Spinal cord (tissue), 10 donors: Measurements from ENCODE around the gene EMC10. TPM values are rescaled to one million over a fixed set of nuclear protein-coding genes. Genes with fewer than 3 reads are reported as not detected.

ENCODE experiments used
- DNase-seq, 6 donors: peaks; one replicate each; pipeline versions ENCODE4 v3.0.0 to v3.0.0-alpha.2; 2013 to 2015; ENCODE audit warnings: low spot score in 6 of 6, low read depth in 4 of 6
- H3K27ac ChIP-seq: one replicate; pipeline ENCODE4 v1.5.1; 2013; ENCODE audit warnings: low read depth, low read length, control low read depth
- H3K27me3 ChIP-seq: one replicate; pipeline ENCODE4 v1.6.1; 2013; ENCODE audit warnings: low read length; ENCODE audit not compliant: control insufficient read depth, insufficient read depth
- H3K36me3 ChIP-seq: one replicate; pipeline ENCODE4 v1.6.1; 2013; ENCODE audit warnings: low read length; ENCODE audit not compliant: control insufficient read depth, insufficient read depth
- H3K4me1 ChIP-seq: one replicate; pipeline ENCODE4 v1.6.1; 2013; ENCODE audit warnings: low read length; ENCODE audit not compliant: control insufficient read depth, insufficient read depth
- H3K4me3 ChIP-seq: one replicate; pipeline ENCODE4 v1.5.1; 2013; ENCODE audit warnings: low read depth, low read length, control low read depth
- H3K9me3 ChIP-seq: one replicate; pipeline ENCODE4 v1.6.1; 2013; ENCODE audit warnings: low read length; ENCODE audit not compliant: control insufficient read depth, insufficient read depth
- WGBS: methylation state at CpG from one replicate; pipeline ENCODE4 v1.1.5; 2013; ENCODE audit warnings: missing lambda C conversion rate; ENCODE audit not compliant: insufficient coverage; 5-methylcytosine and 5-hydroxymethylcytosine counted together
- polyA plus RNA-seq, 2 donors: library from polyadenylated mRNA; unstranded; fragments of 120-200 nt; gene quantifications; one replicate each; pipeline ENCODE4 v1.2.1, GENCODE V29; 2013; ENCODE audit not compliant: insufficient read length in 2 of 2
- total RNA-seq, 2 donors: library from RNA; depleted of rRNA in 1 of 2; stranded (reverse); fragments of 120-200 nt in 1 of 2; fragments of >200 nt in 1 of 2; gene quantifications; one replicate each; pipeline versions ENCODE4 v1.2.3 to v1.2.4, GENCODE V29; 2013 to 2014
- donor health status: healthy.

The EMC10 gene
- total and polyA plus RNA-seq, 4 donors, result 78.4 to 267 (median 220) TPM

DNA sequence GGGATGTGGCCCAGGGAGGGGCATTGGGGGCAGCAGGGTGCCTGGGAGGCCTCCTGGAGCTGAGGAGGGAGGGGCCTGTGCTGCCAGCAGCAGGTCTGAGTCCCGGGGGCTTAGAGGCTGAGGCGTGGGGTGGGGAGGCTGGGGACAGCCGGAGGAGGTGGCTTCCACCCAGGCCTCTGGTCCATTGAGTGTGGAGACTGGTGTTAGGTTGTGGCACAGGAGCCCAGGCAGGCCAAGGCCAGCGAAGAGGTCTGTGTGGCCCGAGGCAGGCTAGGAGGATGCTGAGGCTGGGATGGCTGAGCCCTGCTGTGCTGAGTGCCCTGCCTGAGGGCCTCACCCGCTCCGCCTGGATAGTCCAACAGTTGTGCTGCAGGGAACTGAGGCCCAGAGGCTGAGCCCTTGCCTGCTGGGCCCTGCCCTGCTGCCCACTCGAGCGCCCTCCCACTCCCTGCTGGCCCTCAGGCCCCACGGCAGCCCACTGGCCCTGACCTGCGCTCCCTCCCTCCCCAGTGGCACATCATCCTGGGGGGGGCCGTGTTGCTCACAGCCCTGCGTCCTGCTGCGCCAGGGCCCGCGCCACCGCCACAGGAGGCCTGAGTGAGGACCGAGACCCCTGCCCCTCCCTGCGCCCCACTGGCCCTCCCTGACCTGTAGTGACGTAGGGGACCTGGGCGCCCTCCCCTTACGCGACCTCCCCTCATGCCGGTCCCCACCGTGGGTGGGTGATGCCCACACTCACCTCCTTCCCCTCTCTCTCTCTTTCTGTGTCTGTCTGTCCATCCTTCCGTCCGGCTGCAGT, 5.2 kb downstream of the EMC10 start:
- no peak for DNase-seq
- H3K4me1 ChIP-seq, result peaks cover 19% of the 10 kb centered on the region
- H3K9me3 ChIP-seq, result peaks cover 1% of the 10 kb centered on the region
- peaks cover 75% of the 10 kb centered on the region for H3K36me3 ChIP-seq
- 95% methylated on average over 25 of the region's 27 CpGs for WGBS
- no peak overlapping the region for H3K4me3 ChIP-seq
- H3K27ac ChIP-seq, result no peak overlapping the region
- H3K27me3 ChIP-seq, result no peaks in the 10 kb centered on the region

GRCh38 chr19:50482271-50482855, 6.1 kb downstream of the EMC10 start:
- Histone ChIP-seq H3K9me3 (peaks cover 5% of the 10 kb centered on the region), H3K4me3 (no peak overlapping the region), H3K27ac (no peak overlapping the region), H3K36me3 (peaks cover 76% of the 10 kb centered on the region), H3K27me3 (peaks cover 3% of the 10 kb centered on the region), H3K4me1 (peaks cover 12% of the 10 kb centered on the region)
- WGBS, result 83% methylated on average over 14 of the region's 16 CpGs
- DNase-seq, result no peak

- DNase-seq, result peak in 1 of 6 donors; percentile 50
- H3K27ac ChIP-seq, result no peak overlapping the region
These were observed 6.6 kb downstream of the EMC10 start for GRCh38 chr19:50482916-50483315.

GRCh38 chr19:50485284-50485955, 9.1 kb downstream of the EMC10 start:
- H3K36me3 ChIP-seq, result peaks cover 50% of the 10 kb centered on the region
- WGBS, result 93% methylated on average over 9 of the region's 10 CpGs
- H3K27me3 ChIP-seq, result peaks cover 16% of the 10 kb centered on the region
- H3K9me3 ChIP-seq, result peaks cover 5% of the 10 kb centered on the region
- no peak overlapping the region for H3K4me3 ChIP-seq
- H3K4me1 ChIP-seq, result peaks cover 15% of the 10 kb centered on the region
- no peak overlapping the region for H3K27ac ChIP-seq
- DNase-seq, result no peak

More at GRCh38 chr19:50482916-50483315, 6.6 kb downstream of the EMC10 start:
- peaks cover 75% of the 10 kb centered on the region for H3K36me3 ChIP-seq
- WGBS, result 74% methylated on average over 8 of the region's 10 CpGs
- peaks cover 6% of the 10 kb centered on the region for H3K27me3 ChIP-seq
- H3K9me3 ChIP-seq, result peaks cover 5% of the 10 kb centered on the region
- peaks cover 6% of the 10 kb centered on the region for H3K4me1 ChIP-seq
- no peak overlapping the region for H3K4me3 ChIP-seq

DNA sequence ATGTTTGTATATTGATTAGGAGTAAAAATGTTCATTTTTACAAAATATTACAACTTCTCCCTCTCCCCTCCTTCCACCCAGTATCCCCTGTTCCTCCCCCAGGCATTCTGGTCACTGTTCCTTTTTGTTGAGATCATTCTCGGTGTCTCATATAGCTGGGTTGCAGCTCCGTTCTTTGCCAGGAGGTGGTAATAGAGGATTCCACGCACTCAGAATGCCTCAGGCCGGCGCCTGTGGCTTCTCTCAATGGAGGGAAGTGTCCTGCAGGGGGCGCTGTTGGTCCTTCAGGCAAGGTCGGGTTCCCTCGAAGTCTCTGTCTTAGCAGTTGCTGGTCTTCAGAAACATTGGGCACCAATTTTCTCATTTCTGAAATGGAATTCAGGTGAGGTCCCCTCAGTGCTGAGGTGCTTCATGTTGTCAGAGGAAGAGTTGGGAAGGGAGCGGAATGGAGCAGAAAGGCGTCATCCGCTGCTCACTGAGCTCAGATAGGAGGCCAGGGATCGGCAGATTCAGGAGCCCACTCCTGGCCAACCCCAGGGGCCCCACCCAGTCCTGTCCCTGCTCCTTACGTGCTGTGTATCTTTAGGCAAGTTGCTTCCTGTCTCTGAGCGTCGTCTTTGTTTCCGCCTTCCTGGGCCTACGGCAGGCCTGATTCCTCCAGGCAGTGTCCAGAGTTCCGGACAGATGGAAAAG, 10.7 kb downstream of the EMC10 start:
- H3K27ac ChIP-seq, result no peak overlapping the region
- H3K36me3 ChIP-seq, result peaks cover 35% of the 10 kb centered on the region
- H3K27me3 ChIP-seq, result peaks cover 26% of the 10 kb centered on the region
- H3K4me3 ChIP-seq, result no peak overlapping the region
- peaks cover 5% of the 10 kb centered on the region for H3K9me3 ChIP-seq
- 71% methylated on average over 17 of the region's 18 CpGs for WGBS
- peaks cover 28% of the 10 kb centered on the region for H3K4me1 ChIP-seq
- DNase-seq, result peak in 2 of 6 donors; percentile 33 to 34

GRCh38 chr19:50488389-50489194, 12.3 kb downstream of the EMC10 start:
- 31% methylated on average over 13 of the region's 13 CpGs for WGBS
- Histone ChIP-seq H3K27me3 (peaks cover 34% of the 10 kb centered on the region), H3K4me3 (no peak overlapping the region), H3K4me1 (peaks cover 35% of the 10 kb centered on the region), H3K27ac (no peak overlapping the region), H3K9me3 (peaks cover 5% of the 10 kb centered on the region), H3K36me3 (peaks cover 20% of the 10 kb centered on the region)
- no peak for DNase-seq

DNA sequence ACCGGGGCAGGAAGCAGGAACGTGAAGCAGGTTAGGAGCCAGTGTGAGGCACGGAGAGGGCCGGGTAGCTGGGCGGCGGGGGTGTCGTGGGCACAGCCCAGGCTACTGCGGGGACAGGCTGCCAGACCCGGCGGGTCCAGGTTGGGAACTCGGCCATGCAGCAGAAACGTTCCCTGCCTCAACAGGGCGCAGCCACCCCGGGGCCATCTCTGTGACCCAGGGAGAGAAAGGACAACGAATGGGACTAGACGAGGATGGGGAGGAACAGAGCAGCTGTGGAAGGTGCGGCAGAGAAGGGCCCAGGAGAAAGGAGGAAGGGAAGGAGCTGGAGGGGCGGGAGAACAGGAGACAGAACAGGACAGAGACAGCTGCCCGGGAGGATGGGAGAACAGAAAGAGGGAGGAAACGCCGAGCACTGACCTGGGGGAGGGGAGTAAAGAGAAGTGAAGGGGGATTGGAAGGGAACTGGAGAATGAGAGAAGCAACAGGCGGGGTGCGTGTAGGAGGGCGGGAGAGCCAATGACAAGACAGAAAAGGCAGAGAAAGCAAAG, 13.2 kb downstream of the EMC10 start:
- Histone ChIP-seq H3K27ac (no peak overlapping the region), H3K4me3 (no peak overlapping the region), H3K4me1 (peaks cover 35% of the 10 kb centered on the region), H3K36me3 (peaks cover 13% of the 10 kb centered on the region), H3K27me3 (peaks cover 34% of the 10 kb centered on the region), H3K9me3 (peaks cover 5% of the 10 kb centered on the region)
- 34% methylated on average over 21 of the region's 24 CpGs for WGBS
- no peak for DNase-seq

- H3K36me3 ChIP-seq, result peaks cover 7% of the 10 kb centered on the region
- peaks cover 35% of the 10 kb centered on the region for H3K4me1 ChIP-seq
- WGBS, result 91% methylated on average over 9 of the region's 18 CpGs
- DNase-seq, result no peak
- peaks cover 5% of the 10 kb centered on the region for H3K9me3 ChIP-seq
- peaks cover 34% of the 10 kb centered on the region for H3K27me3 ChIP-seq
- no peak overlapping the region for H3K4me3 ChIP-seq
- no peak overlapping the region for H3K27ac ChIP-seq
These were observed 14.1 kb downstream of the EMC10 start for GRCh38 chr19:50490411-50490811.
